22Rv1 (cell line): ENCODE data around the gene ADAMTS18.

ENCODE experiments used
- H3K27ac ChIP-seq: fragments of 450-650 bp; 2 replicates; pipeline ENCODE4 v1.5.1; 2017
- CTCF ChIP-seq: fragments of 450-650 bp; IDR thresholded peaks from 2 replicates; pipeline ENCODE4 v1.5.1; 2017; ENCODE audit warnings: mild to moderate bottlenecking
- ZFX ChIP-seq: fragments of 450-650 bp; IDR thresholded peaks from 2 replicates; pipeline ENCODE4 v1.6.1; 2017; ENCODE audit warnings: antibody characterized with exemption, borderline replicate concordance

ADAMTS18 gene

GRCh38 chr16:77403732-77404131 is 31.1 kb downstream of the ADAMTS18 start:
- no peak overlapping the region for H3K27ac ChIP-seq
- no peak for TF ChIP-seq ZFX
- TF ChIP-seq CTCF, result no peak

GRCh38 chr16:77402672-77403071 is 32.2 kb downstream of the ADAMTS18 start:
- TF ChIP-seq ZFX (no peak), CTCF (no peak)
- no peak overlapping the region for H3K27ac ChIP-seq

GRCh38 chr16:77402118-77402517 is 32.7 kb downstream of the ADAMTS18 start:
- TF ChIP-seq CTCF, result no peak
- no peak for TF ChIP-seq ZFX
- H3K27ac ChIP-seq, result no peak overlapping the region

- TF ChIP-seq CTCF (no peak), ZFX (no peak)
- no peak overlapping the region for H3K27ac ChIP-seq
These were observed 35.3 kb downstream of the ADAMTS18 start for GRCh38 chr16:77399546-77399945.

GRCh38 chr16:77399066-77399465 is 35.8 kb downstream of the ADAMTS18 start:
- H3K27ac ChIP-seq, result no peak overlapping the region
- TF ChIP-seq CTCF (no peak), ZFX (no peak)

- no peak overlapping the region for H3K27ac ChIP-seq
- TF ChIP-seq ZFX (no peak), CTCF (no peak)
These were observed 36.3 kb downstream of the ADAMTS18 start for GRCh38 chr16:77398495-77398894.

- H3K27ac ChIP-seq, result no peak overlapping the region
- no peak for TF ChIP-seq CTCF
- TF ChIP-seq ZFX, result no peak
These were observed 38.4 kb downstream of the ADAMTS18 start for GRCh38 chr16:77396461-77396860.
